ENCODE results near the gene KBTBD7. TPM values are rescaled to one million over a fixed set of nuclear protein-coding genes. Genes with fewer than 3 reads are reported as not detected.

The KBTBD7 gene
- total and polyA plus RNA-seq, 5 donors from 2014 or later = 2.3 to 9.9 (median 5.0) TPM

DNA sequence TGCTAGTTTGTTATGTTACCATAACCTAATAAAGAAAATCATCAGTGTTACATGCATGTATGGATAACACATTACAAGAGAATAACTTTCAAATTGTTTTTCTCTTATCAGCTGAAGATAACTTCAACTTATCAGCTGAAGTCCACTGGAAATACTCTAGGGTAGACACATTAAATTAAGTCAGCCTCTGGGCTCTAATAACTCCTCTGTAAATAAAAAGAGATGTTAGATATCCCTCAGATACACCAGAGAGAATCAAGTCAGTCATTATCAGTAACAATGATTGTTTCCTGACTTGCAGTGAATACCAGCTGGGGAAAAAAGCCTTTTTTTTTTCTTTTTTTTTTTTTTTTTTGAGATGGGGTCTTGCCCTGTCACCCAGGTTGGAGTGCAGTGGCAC lies 1.6 kb upstream of the KBTBD7 start:
- DNase-seq = no peak
- Mint-ChIP-seq H3K4me1 (peaks cover 12 to 44% (median 21%) of the 10 kb centered on the region in 4 donors), H3K27ac (no peak overlapping the region), H3K27me3 (no peaks in the 10 kb centered on the region), H3K4me3 (peak overlapping the region in 1 of 4 donors; percentile 33), H3K9me3 (no peaks in the 10 kb centered on the region), H3K36me3 (peaks cover 7% of the 10 kb centered on the region)
- H3K4me1 ChIP-seq (ENCODE audit: control insufficient read depth, insufficient read depth, low read length, poor library complexity, severe bottlenecking) = peaks cover 19% of the 10 kb centered on the region
- H3K9me3 ChIP-seq (ENCODE audit: control insufficient read depth in 2 of 2, low read length in 2 of 2) = no peaks in the 10 kb centered on the region
- no peak for ATAC-seq (ENCODE audit: low read depth in 2 of 2)
- no peak overlapping the region for H3K27ac ChIP-seq (ENCODE audit: insufficient read depth, low read length, poor library complexity, severe bottlenecking)
- H3K4me3 ChIP-seq (ENCODE audit: low read depth, low read length) = no peak overlapping the region
- no peaks in the 10 kb centered on the region for H3K27me3 ChIP-seq (ENCODE audit: control insufficient read depth, insufficient read depth, low read length)
- no peaks in the 10 kb centered on the region for H3K36me3 ChIP-seq (ENCODE audit: control insufficient read depth, insufficient read depth, low read length)

GRCh38 chr13:41193469-41193868 lies 900 bp downstream of the KBTBD7 start:
- DNase-seq (no peak), ATAC-seq (ENCODE audit: low read depth in 2 of 2) (no peak)
- Mint-ChIP-seq H3K36me3 (peaks cover 19% of the 10 kb centered on the region), H3K4me1 (peaks cover 21 to 47% (median 29%) of the 10 kb centered on the region in 4 donors), H3K4me3 (peak overlapping the region; percentile 78 to 95 (median 94)), H3K9me3 (peaks cover 0 to 1% (median 0%) of the 10 kb centered on the region in 7 donors), H3K27ac (peak overlapping the region; percentile 89 to 91 (median 90)), H3K27me3 (no peaks in the 10 kb centered on the region)
- H3K9me3 ChIP-seq (ENCODE audit: control insufficient read depth in 2 of 2, low read length in 2 of 2) = no peaks in the 10 kb centered on the region
- H3K4me1 ChIP-seq (ENCODE audit: control insufficient read depth, insufficient read depth, low read length, poor library complexity, severe bottlenecking) = peaks cover 23% of the 10 kb centered on the region
- no peaks in the 10 kb centered on the region for H3K36me3 ChIP-seq (ENCODE audit: control insufficient read depth, insufficient read depth, low read length)
- no peak overlapping the region for H3K27ac ChIP-seq (ENCODE audit: insufficient read depth, low read length, poor library complexity, severe bottlenecking)
- H3K27me3 ChIP-seq (ENCODE audit: control insufficient read depth, insufficient read depth, low read length) = no peaks in the 10 kb centered on the region
- H3K4me3 ChIP-seq (ENCODE audit: low read depth, low read length) = peak overlapping the region; percentile 80

- Mint-ChIP-seq H3K4me3 (no peak overlapping the region), H3K4me1 (peaks cover 24 to 36% (median 28%) of the 10 kb centered on the region in 4 donors), H3K27me3 (peaks cover under 1% of the 10 kb centered on the region), H3K27ac (no peak overlapping the region), H3K36me3 (peaks cover 19% of the 10 kb centered on the region), H3K9me3 (peaks cover 0 to 3% (median 0%) of the 10 kb centered on the region in 7 donors)
- ATAC-seq (ENCODE audit: low read depth in 2 of 2) (no peak), DNase-seq (no peak)
- no peak overlapping the region for H3K4me3 ChIP-seq (ENCODE audit: low read depth, low read length)
- H3K27me3 ChIP-seq (ENCODE audit: control insufficient read depth, insufficient read depth, low read length) = no peaks in the 10 kb centered on the region
- no peaks in the 10 kb centered on the region for H3K36me3 ChIP-seq (ENCODE audit: control insufficient read depth, insufficient read depth, low read length)
- no peak overlapping the region for H3K27ac ChIP-seq (ENCODE audit: insufficient read depth, low read length, poor library complexity, severe bottlenecking)
- H3K4me1 ChIP-seq (ENCODE audit: control insufficient read depth, insufficient read depth, low read length, poor library complexity, severe bottlenecking) = peaks cover 19% of the 10 kb centered on the region
- no peaks in the 10 kb centered on the region for H3K9me3 ChIP-seq (ENCODE audit: control insufficient read depth in 2 of 2, low read length in 2 of 2)
These were observed 5.8 kb downstream of the KBTBD7 start for GRCh38 chr13:41188584-41188983.

- no peak overlapping the region for H3K27ac Mint-ChIP-seq
- H3K9me3 Mint-ChIP-seq = peaks cover 0 to 3% (median 0%) of the 10 kb centered on the region in 7 donors
- Histone ChIP-seq H3K4me1 (ENCODE audit: control insufficient read depth, insufficient read depth, low read length, poor library complexity, severe bottlenecking) (peaks cover 4% of the 10 kb centered on the region), H3K9me3 (ENCODE audit: control insufficient read depth in 2 of 2, low read length in 2 of 2) (no peaks in the 10 kb centered on the region), H3K36me3 (ENCODE audit: control insufficient read depth, insufficient read depth, low read length) (no peaks in the 10 kb centered on the region), H3K27ac (ENCODE audit: insufficient read depth, low read length, poor library complexity, severe bottlenecking) (no peak overlapping the region), H3K4me3 (ENCODE audit: low read depth, low read length) (no peak overlapping the region), H3K27me3 (ENCODE audit: control insufficient read depth, insufficient read depth, low read length) (no peaks in the 10 kb centered on the region)
- peaks cover 12% of the 10 kb centered on the region for H3K36me3 Mint-ChIP-seq
- H3K4me3 Mint-ChIP-seq = no peak overlapping the region
- H3K27me3 Mint-ChIP-seq = peaks cover 5% of the 10 kb centered on the region
- ATAC-seq (ENCODE audit: low read depth in 2 of 2) (no peak), DNase-seq (no peak)
- peaks cover 12 to 16% (median 15%) of the 10 kb centered on the region in 4 donors for H3K4me1 Mint-ChIP-seq
These were observed 7.9 kb downstream of the KBTBD7 start for GRCh38 chr13:41186481-41186880.

GRCh38 chr13:41182231-41182630 lies 12.1 kb downstream of the KBTBD7 start:
- Histone ChIP-seq H3K36me3 (ENCODE audit: control insufficient read depth, insufficient read depth, low read length) (no peaks in the 10 kb centered on the region), H3K27me3 (ENCODE audit: control insufficient read depth, insufficient read depth, low read length) (no peaks in the 10 kb centered on the region), H3K4me1 (ENCODE audit: control insufficient read depth, insufficient read depth, low read length, poor library complexity, severe bottlenecking) (no peaks in the 10 kb centered on the region), H3K9me3 (ENCODE audit: control insufficient read depth in 2 of 2, low read length in 2 of 2) (no peaks in the 10 kb centered on the region), H3K4me3 (ENCODE audit: low read depth, low read length) (no peak overlapping the region), H3K27ac (ENCODE audit: insufficient read depth, low read length, poor library complexity, severe bottlenecking) (no peak overlapping the region)
- no peak for DNase-seq
- Mint-ChIP-seq H3K27me3 (peaks cover 5% of the 10 kb centered on the region), H3K4me1 (peaks cover 0 to 7% (median 0%) of the 10 kb centered on the region in 4 donors), H3K9me3 (peaks cover 0 to 3% (median 2%) of the 10 kb centered on the region in 7 donors), H3K27ac (no peak overlapping the region), H3K4me3 (no peak overlapping the region), H3K36me3 (peaks cover 11% of the 10 kb centered on the region)
- ATAC-seq (ENCODE audit: low read depth in 2 of 2) = no peak

DNA sequence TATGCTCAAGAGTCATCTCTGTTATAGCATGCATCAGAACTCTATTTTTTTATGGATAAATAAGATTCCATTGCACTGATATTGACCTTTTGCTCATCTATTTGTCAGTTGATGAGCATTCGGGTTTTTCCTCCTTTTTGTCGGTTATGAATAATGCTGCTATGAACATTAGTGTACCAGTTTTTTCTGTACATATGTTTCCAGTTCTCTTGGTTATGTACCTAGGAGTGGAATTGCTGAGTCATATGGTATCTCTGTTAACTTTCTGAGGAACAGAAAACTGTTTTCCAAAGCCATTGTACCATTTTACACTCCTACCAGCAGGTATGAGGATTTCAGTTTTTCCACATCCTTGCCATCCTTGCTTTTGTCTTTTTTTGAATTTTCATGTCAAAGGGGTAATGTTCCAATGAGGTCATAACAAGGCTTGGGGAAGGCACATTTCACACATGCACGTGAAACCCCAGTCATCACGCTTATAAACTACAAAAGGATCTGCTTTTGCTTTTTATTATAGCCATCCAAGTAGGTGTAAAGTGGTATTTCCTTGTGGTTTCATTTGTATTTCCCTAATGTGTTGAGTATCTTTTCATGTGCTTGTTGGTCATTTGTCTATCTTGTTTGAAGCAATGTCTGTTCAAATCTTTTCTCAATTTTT lies 14.6 kb downstream of the KBTBD7 start:
- H3K36me3 Mint-ChIP-seq = peaks cover 16% of the 10 kb centered on the region
- Histone ChIP-seq H3K36me3 (ENCODE audit: control insufficient read depth, insufficient read depth, low read length) (no peaks in the 10 kb centered on the region), H3K27me3 (ENCODE audit: control insufficient read depth, insufficient read depth, low read length) (no peaks in the 10 kb centered on the region), H3K4me3 (ENCODE audit: low read depth, low read length) (no peak overlapping the region), H3K9me3 (ENCODE audit: control insufficient read depth in 2 of 2, low read length in 2 of 2) (peaks cover 3 to 8% of the 10 kb centered on the region in 2 experiments), H3K27ac (ENCODE audit: insufficient read depth, low read length, poor library complexity, severe bottlenecking) (no peak overlapping the region), H3K4me1 (ENCODE audit: control insufficient read depth, insufficient read depth, low read length, poor library complexity, severe bottlenecking) (no peaks in the 10 kb centered on the region)
- H3K9me3 Mint-ChIP-seq = peaks cover 0 to 13% (median 7%) of the 10 kb centered on the region in 7 donors
- ATAC-seq (ENCODE audit: low read depth in 2 of 2) (no peak), DNase-seq (no peak)
- peak overlapping the region in 1 of 3 donors; percentile 8 for H3K27ac Mint-ChIP-seq
- peaks cover 0 to 7% (median 0%) of the 10 kb centered on the region in 4 donors for H3K4me1 Mint-ChIP-seq
- peaks cover 5% of the 10 kb centered on the region for H3K27me3 Mint-ChIP-seq
- H3K4me3 Mint-ChIP-seq = no peak overlapping the region

DNA sequence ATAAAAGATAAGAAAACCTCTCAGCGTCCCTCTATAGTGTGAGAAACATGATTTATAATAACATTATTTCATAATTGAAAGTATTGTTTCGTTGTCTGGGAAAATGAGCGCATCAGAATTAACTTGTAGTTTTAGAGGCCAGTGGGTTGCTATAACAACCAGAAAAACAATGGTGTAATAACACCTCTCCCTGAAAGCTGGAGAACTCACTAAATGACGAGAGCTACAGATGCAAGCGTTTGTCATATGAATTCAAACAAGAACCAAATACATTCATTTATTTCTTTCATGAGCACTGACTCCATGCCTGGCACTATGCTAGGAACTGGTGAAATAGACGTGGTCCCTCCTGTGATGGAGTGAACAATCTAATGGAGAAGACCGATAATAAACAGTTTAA lies 16.3 kb downstream of the KBTBD7 start:
- peak overlapping the region in 1 of 4 donors; percentile 38 for H3K4me3 Mint-ChIP-seq
- H3K36me3 ChIP-seq (ENCODE audit: control insufficient read depth, insufficient read depth, low read length) = no peaks in the 10 kb centered on the region
- peaks cover 8 to 9% of the 10 kb centered on the region in 2 experiments for H3K9me3 ChIP-seq (ENCODE audit: control insufficient read depth in 2 of 2, low read length in 2 of 2)
- no peak for ATAC-seq (ENCODE audit: low read depth in 2 of 2)
- H3K27me3 ChIP-seq (ENCODE audit: control insufficient read depth, insufficient read depth, low read length) = no peaks in the 10 kb centered on the region
- peaks cover 16% of the 10 kb centered on the region for H3K36me3 Mint-ChIP-seq
- no peaks in the 10 kb centered on the region for H3K27me3 Mint-ChIP-seq
- H3K4me1 Mint-ChIP-seq = peaks cover 0 to 7% (median 0%) of the 10 kb centered on the region in 4 donors
- H3K27ac Mint-ChIP-seq = no peak overlapping the region
- no peak for DNase-seq
- no peaks in the 10 kb centered on the region for H3K4me1 ChIP-seq (ENCODE audit: control insufficient read depth, insufficient read depth, low read length, poor library complexity, severe bottlenecking)
- no peak overlapping the region for H3K4me3 ChIP-seq (ENCODE audit: low read depth, low read length)
- H3K27ac ChIP-seq (ENCODE audit: insufficient read depth, low read length, poor library complexity, severe bottlenecking) = no peak overlapping the region
- H3K9me3 Mint-ChIP-seq = peaks cover 0 to 17% (median 9%) of the 10 kb centered on the region in 7 donors

DNA sequence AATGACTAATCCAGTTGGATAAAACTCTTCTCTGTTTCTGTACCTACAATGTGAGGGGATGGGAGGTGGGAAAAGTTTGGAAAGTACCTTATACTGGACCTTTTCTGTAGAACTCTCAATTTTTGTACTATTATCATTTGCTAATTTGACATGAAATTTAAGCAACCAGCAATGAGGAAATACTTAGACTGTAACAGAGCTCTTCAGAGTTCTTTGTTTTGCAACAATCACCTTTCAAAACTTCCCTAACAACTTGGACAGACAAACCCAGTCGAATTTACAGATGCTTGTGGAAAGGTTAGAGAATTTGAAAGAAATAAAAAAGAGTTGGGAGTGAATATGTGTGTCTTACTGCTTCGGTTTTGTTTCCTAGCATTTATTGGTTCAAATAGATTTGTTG lies 16.8 kb downstream of the KBTBD7 start:
- Histone ChIP-seq H3K36me3 (ENCODE audit: control insufficient read depth, insufficient read depth, low read length) (no peaks in the 10 kb centered on the region), H3K4me3 (ENCODE audit: low read depth, low read length) (no peak overlapping the region), H3K4me1 (ENCODE audit: control insufficient read depth, insufficient read depth, low read length, poor library complexity, severe bottlenecking) (no peaks in the 10 kb centered on the region), H3K27ac (ENCODE audit: insufficient read depth, low read length, poor library complexity, severe bottlenecking) (no peak overlapping the region), H3K9me3 (ENCODE audit: control insufficient read depth in 2 of 2, low read length in 2 of 2) (peaks cover 8 to 9% of the 10 kb centered on the region in 2 experiments), H3K27me3 (ENCODE audit: control insufficient read depth, insufficient read depth, low read length) (no peaks in the 10 kb centered on the region)
- no peak overlapping the region for H3K27ac Mint-ChIP-seq
- peaks cover 0 to 7% (median 0%) of the 10 kb centered on the region in 4 donors for H3K4me1 Mint-ChIP-seq
- no peak for DNase-seq
- H3K9me3 Mint-ChIP-seq = peaks cover 0 to 17% (median 9%) of the 10 kb centered on the region in 7 donors
- ATAC-seq (ENCODE audit: low read depth in 2 of 2) = no peak
- no peaks in the 10 kb centered on the region for H3K27me3 Mint-ChIP-seq
- H3K36me3 Mint-ChIP-seq = peaks cover 20% of the 10 kb centered on the region
- no peak overlapping the region for H3K4me3 Mint-ChIP-seq

All from CD4-positive, CD25-positive, alpha-beta regulatory T cell (primary cell).